AG10803 (cell line): ENCODE results near the gene CIAO3.
"Not testable (repeated sequence)": the region's sequence is repeated elsewhere in the genome, so short reads cannot be mapped to it uniquely, and the experiment has no call there.

ENCODE experiments used
- DNase-seq: peaks from one replicate; pipeline ENCODE4 v3.0.0; 2010; ENCODE audit warnings: low read depth
- H3K4me3 ChIP-seq: 2 replicates; pipeline ENCODE4 v1.5.1; 2011; ENCODE audit warnings: mild to moderate bottlenecking, low read length, control low read depth
- CTCF ChIP-seq: conservative IDR thresholded peaks from 2 replicates; pipeline ENCODE4 v1.5.1; 2011; ENCODE audit warnings: mild to moderate bottlenecking, low read length, control low read depth, inconsistent platforms

CIAO3 gene

DNA sequence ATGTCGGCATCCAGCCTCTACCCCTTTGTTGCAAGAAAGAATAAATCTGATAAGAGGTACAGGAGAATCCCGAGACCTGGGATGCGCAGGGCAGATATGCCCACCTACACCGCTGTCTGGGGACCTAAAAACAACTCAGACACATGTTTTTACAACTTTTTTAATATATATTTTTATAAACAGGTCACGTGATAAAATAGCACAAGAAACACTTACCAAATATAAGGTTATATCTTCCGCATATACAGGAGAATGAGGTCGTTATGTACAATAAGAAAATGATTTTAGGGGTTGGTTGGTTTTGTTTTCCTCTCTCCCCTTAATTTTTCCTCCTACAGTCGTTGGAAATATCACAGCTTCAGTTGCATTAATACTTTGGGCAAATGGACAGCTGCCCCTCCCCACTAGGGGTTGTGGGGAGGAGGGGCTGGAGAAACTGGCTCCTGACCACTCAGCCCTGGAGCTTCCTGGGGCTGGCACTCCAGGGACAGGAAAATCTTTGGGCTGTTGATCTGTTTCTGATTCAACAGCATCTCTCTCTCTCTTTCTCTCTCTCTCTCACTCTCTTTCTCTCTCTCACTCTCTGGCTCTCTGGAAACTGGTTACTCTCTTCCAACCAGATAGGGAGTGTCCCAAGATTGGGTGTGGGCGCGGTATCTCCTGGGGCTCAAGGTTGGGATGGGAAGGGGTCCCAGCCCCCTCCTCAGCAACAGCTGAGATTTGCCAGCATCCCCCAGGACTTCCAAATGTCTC lies 48.3 kb downstream of the CIAO3 start:
- no peak for DNase-seq
- no peak for TF ChIP-seq CTCF
- no peak overlapping the region for H3K4me3 ChIP-seq

GRCh38 chr16:691242-691641 lies 49.6 kb downstream of the CIAO3 start:
- DNase-seq, H3K4me3 ChIP-seq: not testable (repeated sequence)

GRCh38 chr16:689175-689897 lies 51.5 kb downstream of the CIAO3 start:
- no peak for DNase-seq
- TF ChIP-seq CTCF: no peak
- peak overlapping the region; percentile 85 for H3K4me3 ChIP-seq

GRCh38 chr16:687499-687898 lies 53.3 kb downstream of the CIAO3 start:
- no peak for TF ChIP-seq CTCF

DNA sequence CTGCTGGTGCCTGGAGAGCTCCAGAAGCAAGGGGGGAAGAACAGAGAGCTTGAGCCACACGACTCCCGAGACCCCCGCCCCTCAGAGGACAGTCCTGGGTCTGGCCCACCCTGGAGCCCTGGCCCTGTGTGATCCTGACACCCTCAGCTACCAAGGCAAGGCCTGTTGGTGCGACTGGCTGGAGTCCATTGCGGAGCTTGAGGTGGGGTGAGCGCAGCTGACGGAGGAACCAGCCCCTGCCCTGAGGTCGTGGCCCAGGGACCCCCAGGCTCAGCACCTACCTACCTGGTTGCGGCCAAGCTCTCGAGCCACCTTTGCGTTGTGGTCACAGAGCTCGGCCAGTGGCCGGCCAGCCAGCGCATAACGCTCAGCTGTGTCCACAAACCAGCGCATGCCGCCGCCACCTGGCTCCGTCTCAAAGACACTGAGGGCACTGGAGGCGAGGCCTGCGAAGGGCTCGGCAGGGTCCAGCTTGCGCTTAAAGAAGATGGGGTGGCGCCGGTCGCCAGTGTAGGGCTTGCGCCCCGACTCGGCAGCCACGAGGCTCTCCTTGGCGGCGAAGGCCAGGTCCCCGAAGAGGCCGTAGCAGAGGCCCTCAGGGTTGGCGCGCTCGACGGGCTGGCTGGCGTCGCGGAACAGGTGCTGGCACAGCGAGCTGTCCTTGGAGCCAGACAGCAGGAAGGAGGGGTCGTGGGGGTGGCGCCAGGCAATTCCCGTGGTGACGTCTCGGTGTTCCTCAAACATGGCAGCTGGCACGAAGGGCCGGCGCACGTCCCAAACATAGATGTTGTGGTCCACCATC lies 54.1 kb downstream of the CIAO3 start:
- DNase-seq: no peak
- H3K4me3 ChIP-seq: no peak overlapping the region
- TF ChIP-seq CTCF: no peak

More at GRCh38 chr16:687499-687898, 53.3 kb downstream of the CIAO3 start:
- DNase-seq: no peak
- H3K4me3 ChIP-seq: no peak overlapping the region

DNA sequence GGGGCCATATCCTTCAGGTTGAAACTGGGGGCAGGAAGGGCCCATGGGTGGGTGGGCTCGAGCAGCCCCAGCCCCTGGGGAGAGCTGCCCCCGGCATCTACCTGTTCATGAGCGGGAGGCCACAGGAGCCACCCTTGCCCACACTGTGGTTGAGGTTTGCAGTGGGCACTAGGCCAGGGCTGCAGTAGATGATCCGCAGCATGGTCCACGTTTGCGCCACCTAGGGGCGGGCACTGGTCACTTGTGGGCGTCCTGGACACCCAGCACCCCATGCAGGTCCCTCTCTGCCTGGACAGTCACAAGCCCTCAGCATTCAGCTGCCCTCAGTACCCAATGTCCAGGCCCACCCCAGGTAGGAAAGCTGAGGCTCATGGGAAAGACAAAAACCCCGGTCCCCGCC lies 54.8 kb downstream of the CIAO3 start:
- peak; percentile 46 for TF ChIP-seq CTCF
- DNase-seq: peak; percentile 40
- H3K4me3 ChIP-seq: no peak overlapping the region

DNA sequence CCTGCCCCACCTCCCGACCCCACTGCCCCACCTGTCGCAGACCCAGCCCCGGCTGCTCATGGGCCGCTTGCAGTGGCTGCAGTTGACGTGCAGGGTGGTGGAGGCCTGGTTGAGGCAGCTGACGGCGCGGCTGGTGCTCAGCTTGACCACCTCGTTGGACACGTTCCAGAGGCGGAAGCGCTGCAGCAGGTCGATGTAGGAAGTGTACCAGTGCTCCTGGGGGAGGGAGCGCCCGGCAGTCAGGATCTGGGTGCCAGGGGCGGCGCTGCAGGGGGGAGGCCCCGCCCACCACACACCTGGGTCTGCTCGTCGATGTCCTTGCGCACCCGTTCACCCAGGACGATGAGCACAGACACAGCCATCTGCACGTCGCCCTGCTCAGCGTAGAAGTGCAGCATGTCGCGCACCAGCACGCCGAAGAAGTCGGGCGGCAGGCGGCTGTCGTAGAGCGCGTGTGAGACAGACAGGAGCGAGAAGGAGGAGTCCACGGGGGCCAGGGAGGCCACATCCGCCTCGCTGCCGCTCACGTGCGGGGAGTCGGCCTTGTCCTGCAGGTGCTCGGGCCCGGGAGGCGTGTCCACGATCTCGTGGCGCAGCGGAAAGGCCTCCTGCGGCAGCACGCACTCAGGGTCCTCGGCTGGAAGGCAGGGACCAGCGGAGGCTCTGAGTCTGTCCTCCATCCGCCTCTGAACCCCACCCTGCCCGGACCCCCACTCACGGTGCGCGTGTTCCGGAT lies 55.7 kb downstream of the CIAO3 start:
- no peak overlapping the region; the same call in 1 of the 2 replicates for H3K4me3 ChIP-seq

More for the DNA sequence above, 55.7 kb downstream of the CIAO3 start:
- TF ChIP-seq CTCF: no peak
- no peak for DNase-seq
